Activated CD4-positive, alpha-beta T cell treated with anti-CD3 and anti-CD28 coated beads for 36 hours (primary cell): ENCODE results near the gene HK3. TPM values are rescaled to one million over a fixed set of nuclear protein-coding genes. Genes with fewer than 3 reads are reported as not detected.
"Not testable (repeated sequence)": the region's sequence is repeated elsewhere in the genome, so short reads cannot be mapped to it uniquely, and the experiment has no call there.

Experiments
- ATAC-seq: fragments of 200-7000 bp; cut with Tn5 transposase; one replicate; pipeline ENCODE4 v1.10.0; 2021; ENCODE audit warnings: mild to moderate bottlenecking, moderate library complexity
- CTCF ChIA-PET: fragments of 350-600 bp; sonication (Branson Sonifier 250); formaldehyde crosslinking; loops from one replicate; lab custom pipeline; 2021; ENCODE audit warnings: antibody characterized with exemption; lab: Charles Lee
- POLR2A ChIA-PET: fragments of 350-600 bp; sonication (Branson Sonifier 250); formaldehyde crosslinking; loops from one replicate; lab custom pipeline; 2021; ENCODE audit warnings: antibody characterized with exemption, inconsistent platforms; lab: Charles Lee
- DNase-seq: peaks from one replicate; pipeline ENCODE4 v3.0.0-alpha.2; 2020
- H3K27ac Mint-ChIP-seq: one replicate; pipeline ENCODE4 v1.8.0; 2021; ENCODE audit warnings: mixed read lengths
- H3K27me3 Mint-ChIP-seq: one replicate; pipeline ENCODE4 v1.8.0; 2021; ENCODE audit warnings: mixed read lengths
- H3K36me3 Mint-ChIP-seq: one replicate; pipeline ENCODE4 v1.8.0; 2021; ENCODE audit warnings: low read depth, mixed read lengths
- H3K4me1 Mint-ChIP-seq: one replicate; pipeline ENCODE4 v1.8.0; 2021; ENCODE audit warnings: mixed read lengths
- H3K4me3 Mint-ChIP-seq: one replicate; pipeline ENCODE4 v1.8.0; 2021; ENCODE audit warnings: mild to moderate bottlenecking, moderate library complexity, mixed read lengths
- H3K9me3 Mint-ChIP-seq: one replicate; pipeline ENCODE4 v1.8.0; 2021; ENCODE audit warnings: low read depth, mixed read lengths
- intact Hi-C, 2 experiments: fragments of 100-400 bp; cut with DNase I in 1 of 2; cut with micrococcal nuclease in 1 of 2; formaldehyde crosslinking; loops; one replicate each; pipeline versions ENCODE4 v1.14.2 to v1.15.1; 2022 to 2024; cut with DNase I, micrococcal nuclease
- total RNA-seq, 2 experiments: library from RNA; stranded (reverse); gene quantifications; one replicate each; pipeline ENCODE4 v1.2.3, GENCODE V29; 2021

HK3 gene
- total RNA-seq, 2 experiments from 2014 or later: not detected

GRCh38 chr5:176875783-176876505 lies 23.2 kb downstream of the HK3 start:
- H3K9me3 Mint-ChIP-seq: no peaks in the 10 kb centered on the region
- no peaks in the 10 kb centered on the region for H3K36me3 Mint-ChIP-seq
- peaks cover 7% of the 10 kb centered on the region for H3K4me1 Mint-ChIP-seq
- H3K27ac Mint-ChIP-seq: no peak overlapping the region
- DNase-seq (peak; percentile 28), ATAC-seq (peak; percentile 49)
- intact Hi-C loops: no loop called here
- H3K4me3 Mint-ChIP-seq: no peak overlapping the region
- ChIA-PET POLR2A (no interaction called here), CTCF (interaction anchor here (0.8 kb wide), 1 partner anchor 24 kb away, joined by 3 read pairs; no protein-coding TSS in a partner anchor)
- peaks cover 20% of the 10 kb centered on the region for H3K27me3 Mint-ChIP-seq

GRCh38 chr5:176875014-176875550 lies 24.1 kb downstream of the HK3 start:
- H3K4me1 Mint-ChIP-seq: peaks cover 7% of the 10 kb centered on the region
- H3K36me3 Mint-ChIP-seq: no peaks in the 10 kb centered on the region
- H3K9me3 Mint-ChIP-seq: no peaks in the 10 kb centered on the region
- ATAC-seq (no peak), DNase-seq (no peak)
- intact Hi-C loops: no loop called here
- CTCF ChIA-PET: interaction anchor here (0.8 kb wide), 1 partner anchor 9 kb away, joined by 3 read pairs; no protein-coding TSS in a partner anchor
- no peak overlapping the region for H3K4me3 Mint-ChIP-seq
- no peak overlapping the region for H3K27ac Mint-ChIP-seq
- POLR2A ChIA-PET: no interaction called here
- H3K27me3 Mint-ChIP-seq: peaks cover 20% of the 10 kb centered on the region

GRCh38 chr5:176874198-176874780 lies 24.9 kb downstream of the HK3 start:
- POLR2A ChIA-PET: no interaction called here
- Mint-ChIP-seq H3K36me3 (no peaks in the 10 kb centered on the region), H3K9me3 (no peaks in the 10 kb centered on the region), H3K4me3 (no peak overlapping the region), H3K4me1 (peaks cover 7% of the 10 kb centered on the region), H3K27me3 (peaks cover 20% of the 10 kb centered on the region), H3K27ac (no peak overlapping the region)
- no peak for ATAC-seq
- no peak for DNase-seq
- CTCF ChIA-PET: interaction anchor here (0.8 kb wide), 1 partner anchor 10 kb away, joined by 3 read pairs; no protein-coding TSS in a partner anchor
- intact Hi-C loops: no loop called here

- H3K36me3 Mint-ChIP-seq: no peaks in the 10 kb centered on the region
- intact Hi-C loops: no loop called here
- POLR2A ChIA-PET: no interaction called here
- H3K4me3 Mint-ChIP-seq: no peak overlapping the region
- no peak for ATAC-seq
- no peaks in the 10 kb centered on the region for H3K9me3 Mint-ChIP-seq
- no peak for DNase-seq
- CTCF ChIA-PET: no interaction called here
- H3K27me3 Mint-ChIP-seq: peaks cover 20% of the 10 kb centered on the region
- no peak overlapping the region for H3K27ac Mint-ChIP-seq
- peaks cover 7% of the 10 kb centered on the region for H3K4me1 Mint-ChIP-seq
These were observed 25.5 kb downstream of the HK3 start for GRCh38 chr5:176873541-176874172.

GRCh38 chr5:176873011-176873410 lies 26.1 kb downstream of the HK3 start:
- DNase-seq, POLR2A ChIA-PET, intact Hi-C loops, ATAC-seq, CTCF ChIA-PET, H3K36me3 Mint-ChIP-seq, H3K4me3 Mint-ChIP-seq, H3K4me1 Mint-ChIP-seq, H3K27ac Mint-ChIP-seq, H3K9me3 Mint-ChIP-seq: not testable (repeated sequence)
- H3K27me3 Mint-ChIP-seq: peaks cover 20% of the 10 kb centered on the region

- CTCF ChIA-PET, H3K36me3 Mint-ChIP-seq, H3K9me3 Mint-ChIP-seq, H3K27ac Mint-ChIP-seq, H3K4me3 Mint-ChIP-seq, ATAC-seq, POLR2A ChIA-PET, intact Hi-C loops, H3K4me1 Mint-ChIP-seq, DNase-seq: not testable (repeated sequence)
- H3K27me3 Mint-ChIP-seq: peaks cover 20% of the 10 kb centered on the region
These were observed 26.6 kb downstream of the HK3 start for GRCh38 chr5:176872586-176872985.

- intact Hi-C loops, H3K36me3 Mint-ChIP-seq, H3K4me1 Mint-ChIP-seq, H3K27ac Mint-ChIP-seq, CTCF ChIA-PET, H3K9me3 Mint-ChIP-seq, H3K4me3 Mint-ChIP-seq, DNase-seq, ATAC-seq, POLR2A ChIA-PET: not testable (repeated sequence)
- H3K27me3 Mint-ChIP-seq: peaks cover 17% of the 10 kb centered on the region
These were observed 28.5 kb downstream of the HK3 start for GRCh38 chr5:176870644-176871043.

- ATAC-seq (no peak), DNase-seq (no peak)
- no peaks in the 10 kb centered on the region for H3K4me1 Mint-ChIP-seq
- H3K9me3 Mint-ChIP-seq: no peaks in the 10 kb centered on the region
- intact Hi-C loops: no loop called here
- H3K4me3 Mint-ChIP-seq: no peak overlapping the region
- no peak overlapping the region for H3K27ac Mint-ChIP-seq
- no peaks in the 10 kb centered on the region for H3K36me3 Mint-ChIP-seq
- ChIA-PET POLR2A (no interaction called here), CTCF (no interaction called here)
- peaks cover 16% of the 10 kb centered on the region for H3K27me3 Mint-ChIP-seq
These were observed 29.0 kb downstream of the HK3 start for GRCh38 chr5:176870110-176870591.

GRCh38 chr5:176869501-176870109 lies 29.5 kb downstream of the HK3 start:
- ChIA-PET CTCF (no interaction called here), POLR2A (no interaction called here)
- no peak overlapping the region for H3K27ac Mint-ChIP-seq
- no peaks in the 10 kb centered on the region for H3K9me3 Mint-ChIP-seq
- no peaks in the 10 kb centered on the region for H3K36me3 Mint-ChIP-seq
- H3K4me1 Mint-ChIP-seq: no peaks in the 10 kb centered on the region
- intact Hi-C loops: no loop called here
- H3K4me3 Mint-ChIP-seq: no peak overlapping the region
- ATAC-seq (no peak), DNase-seq (no peak)
- H3K27me3 Mint-ChIP-seq: peaks cover 12% of the 10 kb centered on the region

- intact Hi-C loops: no loop called here
- no peak for ATAC-seq
- ChIA-PET POLR2A (no interaction called here), CTCF (no interaction called here)
- H3K4me1 Mint-ChIP-seq: no peaks in the 10 kb centered on the region
- peaks cover 15% of the 10 kb centered on the region for H3K27me3 Mint-ChIP-seq
- H3K27ac Mint-ChIP-seq: no peak overlapping the region
- no peak for DNase-seq
- H3K36me3 Mint-ChIP-seq: no peaks in the 10 kb centered on the region
- no peaks in the 10 kb centered on the region for H3K9me3 Mint-ChIP-seq
- H3K4me3 Mint-ChIP-seq: no peak overlapping the region
These were observed 30.4 kb downstream of the HK3 start for GRCh38 chr5:176868731-176869130.

- ATAC-seq (no peak), DNase-seq (no peak)
- H3K9me3 Mint-ChIP-seq: no peaks in the 10 kb centered on the region
- no peak overlapping the region for H3K27ac Mint-ChIP-seq
- H3K4me1 Mint-ChIP-seq: no peaks in the 10 kb centered on the region
- intact Hi-C loops: no loop called here
- peaks cover 18% of the 10 kb centered on the region for H3K27me3 Mint-ChIP-seq
- ChIA-PET CTCF (interaction anchor here (0.7 kb wide), 1 partner anchor 1897 kb away, joined by 3 read pairs; no protein-coding TSS in a partner anchor), POLR2A (no interaction called here)
- no peaks in the 10 kb centered on the region for H3K36me3 Mint-ChIP-seq
- no peak overlapping the region for H3K4me3 Mint-ChIP-seq
These were observed 31.0 kb downstream of the HK3 start for GRCh38 chr5:176868126-176868525.
